H1 (cell line): ENCODE measurements around the gene PARD3. TPM values are rescaled to one million over a fixed set of nuclear protein-coding genes. Genes with fewer than 3 reads are reported as not detected.

ENCODE experiments used
- CHD7 ChIP-seq: fragments of 300-600 bp; sonication (generic); IDR thresholded peaks from 2 replicates; pipeline ENCODE4 v1.7.1; 2012; ENCODE audit warnings: low read length, moderate library complexity, mild to moderate bottlenecking, inconsistent platforms; ENCODE audit not compliant: insufficient replicate concordance
- MAFK ChIP-seq: IDR thresholded peaks from 2 replicates; pipeline ENCODE4 v1.6.1; 2012; ENCODE audit warnings: low read depth, mild to moderate bottlenecking, improper control_type of control experiment, low read length
- POLR2A ChIP-seq, 2 experiments: IDR thresholded peaks; 1 replicate in 1 of 2; 2 replicates in 1 of 2; pipeline ENCODE4 v1.6.1; 2011; ENCODE audit warnings: low read depth in 2 of 2, low read length in 2 of 2, mild to moderate bottlenecking in 2 of 2; ENCODE audit errors: control extremely low read depth in 1 of 2
- RAD21 ChIP-seq, 2 experiments: IDR thresholded peaks in 1 of 2; conservative IDR thresholded peaks in 1 of 2; 2 replicates each; pipeline ENCODE4 v1.6.1; 2011; ENCODE audit warnings: low read depth in 2 of 2, low read length in 2 of 2, improper control_type of control experiment in 1 of 2, inconsistent platforms in 1 of 2, mild to moderate bottlenecking in 1 of 2, moderate library complexity in 1 of 2
- SIN3A ChIP-seq, 2 experiments: IDR thresholded peaks in 1 of 2; conservative IDR thresholded peaks in 1 of 2; 2 replicates each; pipeline ENCODE4 v1.6.1; 2011 to 2012; ENCODE audit warnings: low read length in 2 of 2, improper control_type of control experiment in 1 of 2, low read depth in 1 of 2, mild to moderate bottlenecking in 1 of 2
- SP2 ChIP-seq: IDR thresholded peaks from 2 replicates; pipeline ENCODE4 v1.6.1; 2012; ENCODE audit warnings: mild to moderate bottlenecking, low read length, inconsistent platforms
- polyA plus RNA-seq, 7 experiments: library from polyadenylated mRNA; depleted of rRNA in 3 of 7; stranded (reverse) in 5 of 7; unstranded in 2 of 7; fragments of >200 nt in 5 of 7; fragments of 200-250 nt in 2 of 7; gene quantifications; 1 replicate in 5 of 7; 2 replicates in 1 of 7; 4 replicates in 1 of 7; pipeline versions ENCODE4 v1.2.1 to v1.2.3, GENCODE V29; 2011 to 2013; ENCODE audit warnings: missing spikeins in 2 of 7, mixed read lengths in 2 of 7
- total RNA-seq: library from RNA; stranded (reverse); fragmentation: NEBNext Ultra II Directional; extraction: Animal tissue kit (Norgen Biotek cat#: 25700); gene quantifications from 2 replicates; pipeline ENCODE4 v1.2.1, GENCODE V29; 2021

PARD3 gene
- total and polyA plus RNA-seq, 2 of the 8 experiments (the other 6 are each of a cell fraction or from before 2014, with no cell fraction given): 19.7 to 49.1 TPM

GRCh38 chr10:34413214-34413613, 401.9 kb downstream of the PARD3 start (continued):
- TF ChIP-seq CHD7 (no peak), RAD21 (IDR thresholded peaks at IDR 0.05 in 1 of 2, conservative IDR thresholded peaks at IDR 0.05 in 1 of 2; ENCODE audit: low read depth in 2 of 2, low read length in 2 of 2) (no peak), MAFK (no peak), SIN3A (conservative IDR thresholded peaks at IDR 0.05 in 1 of 2, IDR thresholded peaks at IDR 0.05 in 1 of 2; ENCODE audit: low read depth in 1 of 2, low read length in 2 of 2) (no peak), SP2 (no peak), POLR2A (IDR thresholded peaks at IDR 0.05; ENCODE audit: control extremely low read depth in 1 of 2, low read depth in 2 of 2, low read length in 2 of 2) (no peak)
